ENCODE results near the gene GUSB. TPM values are rescaled to one million over a fixed set of nuclear protein-coding genes. Genes with fewer than 3 reads are reported as not detected.

Gene GUSB
- total and polyA plus RNA-seq, 2 of the 8 experiments (the other 6 are each of a cell fraction or from before 2014, with no cell fraction given) = 43.6 to 71.3 TPM

DNA sequence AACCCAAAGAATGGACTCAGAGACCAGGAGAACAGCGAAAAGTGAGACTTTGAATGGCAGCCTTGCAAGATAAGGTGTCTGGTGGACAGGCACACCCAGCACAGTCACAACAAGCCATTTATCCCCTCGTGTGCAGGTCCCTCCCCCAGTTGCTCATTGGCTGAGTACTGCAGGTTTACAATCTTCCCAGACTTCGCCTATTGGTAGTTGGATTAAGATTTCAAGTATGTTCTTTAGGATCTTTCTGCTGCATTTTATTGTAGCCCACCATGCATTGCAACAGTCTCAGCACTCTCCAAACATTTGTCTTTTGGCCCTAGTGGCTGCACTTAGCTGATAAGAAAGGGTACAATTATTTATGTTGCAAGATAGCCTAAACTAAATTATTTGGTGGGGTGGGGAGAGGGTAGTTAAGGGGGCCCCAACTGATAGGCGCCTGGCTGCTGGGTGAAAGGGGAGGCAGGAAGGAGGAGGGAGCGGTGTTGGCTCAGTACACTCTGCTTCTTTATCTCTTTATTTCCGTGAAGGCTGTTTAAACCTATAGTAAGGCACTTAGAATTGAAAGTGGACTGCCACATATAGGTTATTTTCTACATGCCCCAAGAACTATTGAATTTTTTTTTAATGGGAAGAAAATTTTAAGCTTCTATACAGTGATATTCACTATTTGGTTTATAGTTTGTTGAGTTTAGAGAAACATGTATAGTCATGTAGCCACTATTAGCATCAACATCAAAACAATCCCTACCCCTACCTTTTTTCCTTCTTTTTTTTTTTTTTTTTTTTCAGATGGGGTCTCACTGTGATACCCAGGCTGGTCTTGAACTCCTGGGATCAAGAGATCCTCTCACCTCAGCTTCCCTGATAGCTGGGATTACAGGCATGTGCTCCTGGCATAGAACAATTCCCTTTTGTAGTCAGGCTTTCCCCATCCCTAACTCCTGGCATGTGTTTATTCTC is 54.2 kb downstream of the GUSB start (continued):
- TF ChIP-seq, protein P1, sequence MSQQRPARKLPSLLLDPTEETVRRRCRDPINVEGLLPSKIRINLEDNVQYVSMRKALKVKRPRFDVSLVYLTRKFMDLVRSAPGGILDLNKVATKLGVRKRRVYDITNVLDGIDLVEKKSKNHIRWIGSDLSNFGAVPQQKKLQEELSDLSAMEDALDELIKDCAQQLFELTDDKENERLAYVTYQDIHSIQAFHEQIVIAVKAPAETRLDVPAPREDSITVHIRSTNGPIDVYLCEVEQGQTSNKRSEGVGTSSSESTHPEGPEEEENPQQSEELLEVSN (IDR thresholded peaks at IDR 0.05) = no peak
- TF ChIP-seq RFX5 (IDR thresholded peaks at IDR 0.05; ENCODE audit: borderline replicate concordance, low read depth, low read length) (no peak), SP2 (IDR thresholded peaks at IDR 0.05; ENCODE audit: low read length) (no peak), YY1 (IDR thresholded peaks at IDR 0.05; ENCODE audit: low read depth, low read length) (no peak)
- TF ChIP-seq, protein P2, sequence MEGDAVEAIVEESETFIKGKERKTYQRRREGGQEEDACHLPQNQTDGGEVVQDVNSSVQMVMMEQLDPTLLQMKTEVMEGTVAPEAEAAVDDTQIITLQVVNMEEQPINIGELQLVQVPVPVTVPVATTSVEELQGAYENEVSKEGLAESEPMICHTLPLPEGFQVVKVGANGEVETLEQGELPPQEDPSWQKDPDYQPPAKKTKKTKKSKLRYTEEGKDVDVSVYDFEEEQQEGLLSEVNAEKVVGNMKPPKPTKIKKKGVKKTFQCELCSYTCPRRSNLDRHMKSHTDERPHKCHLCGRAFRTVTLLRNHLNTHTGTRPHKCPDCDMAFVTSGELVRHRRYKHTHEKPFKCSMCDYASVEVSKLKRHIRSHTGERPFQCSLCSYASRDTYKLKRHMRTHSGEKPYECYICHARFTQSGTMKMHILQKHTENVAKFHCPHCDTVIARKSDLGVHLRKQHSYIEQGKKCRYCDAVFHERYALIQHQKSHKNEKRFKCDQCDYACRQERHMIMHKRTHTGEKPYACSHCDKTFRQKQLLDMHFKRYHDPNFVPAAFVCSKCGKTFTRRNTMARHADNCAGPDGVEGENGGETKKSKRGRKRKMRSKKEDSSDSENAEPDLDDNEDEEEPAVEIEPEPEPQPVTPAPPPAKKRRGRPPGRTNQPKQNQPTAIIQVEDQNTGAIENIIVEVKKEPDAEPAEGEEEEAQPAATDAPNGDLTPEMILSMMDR (IDR thresholded peaks at IDR 0.05; ENCODE audit: control extremely low read depth in 1 of 3, insufficient read depth in 1 of 3, low read depth in 1 of 3, low read length in 3 of 3) = no peak

All from H1 (cell line).